Measurements from ENCODE around the gene CDHR4. TPM values are rescaled to one million over a fixed set of nuclear protein-coding genes. Genes with fewer than 3 reads are reported as not detected.

CDHR4 gene
- total and polyA plus RNA-seq, 9 of the 15 experiments (the other 6 are each of a cell fraction or from before 2014, with no cell fraction given), result 0.21 TPM; not detected in 8

DNA sequence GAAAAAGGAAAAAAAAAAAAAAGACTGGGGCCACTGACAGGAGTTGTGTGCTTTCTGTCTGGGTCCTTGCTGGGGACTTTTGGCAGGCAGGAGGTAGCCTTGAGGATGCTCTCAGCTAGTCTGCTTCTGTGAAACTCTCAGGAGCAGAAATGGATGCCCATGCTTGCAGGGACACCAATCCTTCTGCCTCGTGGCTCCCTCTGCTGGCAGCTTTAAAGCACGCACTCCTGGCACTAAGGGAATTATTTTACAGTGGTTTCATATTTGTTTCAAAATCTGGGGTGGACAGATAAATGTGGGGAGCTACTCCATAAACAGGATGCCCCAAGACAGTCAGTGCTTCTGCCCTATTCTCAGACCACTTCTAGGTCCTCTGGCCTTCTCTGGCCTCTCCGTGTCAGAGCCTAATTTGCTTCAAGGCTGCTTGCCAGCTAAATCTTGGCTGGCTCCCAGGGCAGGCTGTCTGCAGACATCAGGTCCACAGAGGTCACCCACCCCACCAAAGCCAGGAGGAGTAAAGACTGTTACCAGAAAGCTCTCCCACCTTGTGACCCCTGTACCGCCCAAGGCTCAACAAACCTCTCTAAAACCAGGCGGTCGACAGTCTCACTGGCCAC lies 39.6 kb upstream of the CDHR4 start (continued):
- TF ChIP-seq, protein P1, sequence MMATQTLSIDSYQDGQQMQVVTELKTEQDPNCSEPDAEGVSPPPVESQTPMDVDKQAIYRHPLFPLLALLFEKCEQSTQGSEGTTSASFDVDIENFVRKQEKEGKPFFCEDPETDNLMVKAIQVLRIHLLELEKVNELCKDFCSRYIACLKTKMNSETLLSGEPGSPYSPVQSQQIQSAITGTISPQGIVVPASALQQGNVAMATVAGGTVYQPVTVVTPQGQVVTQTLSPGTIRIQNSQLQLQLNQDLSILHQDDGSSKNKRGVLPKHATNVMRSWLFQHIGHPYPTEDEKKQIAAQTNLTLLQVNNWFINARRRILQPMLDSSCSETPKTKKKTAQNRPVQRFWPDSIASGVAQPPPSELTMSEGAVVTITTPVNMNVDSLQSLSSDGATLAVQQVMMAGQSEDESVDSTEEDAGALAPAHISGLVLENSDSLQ (IDR thresholded peaks at IDR 0.05), result no peak
- TF ChIP-seq PML (IDR thresholded peaks at IDR 0.05; ENCODE audit: low read length) (no peak), EHMT2 (IDR thresholded peaks at IDR 0.05) (no peak), NR2C2 (CRISPR knock-in tag; IDR thresholded peaks at IDR 0.05) (no peak), NR2C2 (tag; IDR thresholded peaks at IDR 0.05) (no peak), DIDO1 (tag; IDR thresholded peaks at IDR 0.05; ENCODE audit: low read depth) (no peak), MCM2 (IDR thresholded peaks at IDR 0.05; ENCODE audit: low read depth) (no peak), MAFK (IDR thresholded peaks at IDR 0.05; ENCODE audit: low read length) (no peak), SIRT6 (IDR thresholded peaks at IDR 0.05; ENCODE audit: low read depth, low read length) (no peak), YY1 (IDR thresholded peaks at IDR 0.05; ENCODE audit: borderline replicate concordance in 1 of 3, control insufficient read depth in 1 of 3, extremely low read depth in 1 of 3, insufficient read depth in 3 of 3, insufficient read length in 1 of 3, insufficient replicate concordance in 2 of 3, low read depth in 1 of 3, low read length in 2 of 3) (peak in 2 of 3 experiments; percentile 53 to 60), CC2D1A (IDR thresholded peaks at IDR 0.05) (peak; percentile 28; the same call in 1 of the 2 replicates), CHD2 (IDR thresholded peaks at IDR 0.05; ENCODE audit: low read depth, low read length) (no peak), SMAD2 (IDR thresholded peaks at IDR 0.05; ENCODE audit: low read depth, low read length) (no peak), ZFP1 (CRISPR knock-in tag; IDR thresholded peaks at IDR 0.05) (no peak)
- TF ChIP-seq, protein P2, sequence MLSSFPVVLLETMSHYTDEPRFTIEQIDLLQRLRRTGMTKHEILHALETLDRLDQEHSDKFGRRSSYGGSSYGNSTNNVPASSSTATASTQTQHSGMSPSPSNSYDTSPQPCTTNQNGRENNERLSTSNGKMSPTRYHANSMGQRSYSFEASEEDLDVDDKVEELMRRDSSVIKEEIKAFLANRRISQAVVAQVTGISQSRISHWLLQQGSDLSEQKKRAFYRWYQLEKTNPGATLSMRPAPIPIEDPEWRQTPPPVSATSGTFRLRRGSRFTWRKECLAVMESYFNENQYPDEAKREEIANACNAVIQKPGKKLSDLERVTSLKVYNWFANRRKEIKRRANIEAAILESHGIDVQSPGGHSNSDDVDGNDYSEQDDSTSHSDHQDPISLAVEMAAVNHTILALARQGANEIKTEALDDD (IDR thresholded peaks at IDR 0.05), result no peak
- TF ChIP-seq, protein P3, sequence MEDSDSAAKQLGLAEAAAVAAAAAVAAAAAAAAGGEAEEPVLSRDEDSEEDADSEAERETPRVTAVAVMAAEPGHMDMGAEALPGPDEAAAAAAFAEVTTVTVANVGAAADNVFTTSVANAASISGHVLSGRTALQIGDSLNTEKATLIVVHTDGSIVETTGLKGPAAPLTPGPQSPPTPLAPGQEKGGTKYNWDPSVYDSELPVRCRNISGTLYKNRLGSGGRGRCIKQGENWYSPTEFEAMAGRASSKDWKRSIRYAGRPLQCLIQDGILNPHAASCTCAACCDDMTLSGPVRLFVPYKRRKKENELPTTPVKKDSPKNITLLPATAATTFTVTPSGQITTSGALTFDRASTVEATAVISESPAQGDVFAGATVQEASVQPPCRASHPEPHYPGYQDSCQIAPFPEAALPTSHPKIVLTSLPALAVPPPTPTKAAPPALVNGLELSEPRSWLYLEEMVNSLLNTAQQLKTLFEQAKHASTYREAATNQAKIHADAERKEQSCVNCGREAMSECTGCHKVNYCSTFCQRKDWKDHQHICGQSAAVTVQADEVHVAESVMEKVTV (CRISPR knock-in tag; IDR thresholded peaks at IDR 0.05), result peak; percentile 78
- TF ChIP-seq, protein P4, sequence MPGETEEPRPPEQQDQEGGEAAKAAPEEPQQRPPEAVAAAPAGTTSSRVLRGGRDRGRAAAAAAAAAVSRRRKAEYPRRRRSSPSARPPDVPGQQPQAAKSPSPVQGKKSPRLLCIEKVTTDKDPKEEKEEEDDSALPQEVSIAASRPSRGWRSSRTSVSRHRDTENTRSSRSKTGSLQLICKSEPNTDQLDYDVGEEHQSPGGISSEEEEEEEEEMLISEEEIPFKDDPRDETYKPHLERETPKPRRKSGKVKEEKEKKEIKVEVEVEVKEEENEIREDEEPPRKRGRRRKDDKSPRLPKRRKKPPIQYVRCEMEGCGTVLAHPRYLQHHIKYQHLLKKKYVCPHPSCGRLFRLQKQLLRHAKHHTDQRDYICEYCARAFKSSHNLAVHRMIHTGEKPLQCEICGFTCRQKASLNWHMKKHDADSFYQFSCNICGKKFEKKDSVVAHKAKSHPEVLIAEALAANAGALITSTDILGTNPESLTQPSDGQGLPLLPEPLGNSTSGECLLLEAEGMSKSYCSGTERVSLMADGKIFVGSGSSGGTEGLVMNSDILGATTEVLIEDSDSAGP (CRISPR knock-in tag; IDR thresholded peaks at IDR 0.05), result no peak
- TF ChIP-seq, protein P5, sequence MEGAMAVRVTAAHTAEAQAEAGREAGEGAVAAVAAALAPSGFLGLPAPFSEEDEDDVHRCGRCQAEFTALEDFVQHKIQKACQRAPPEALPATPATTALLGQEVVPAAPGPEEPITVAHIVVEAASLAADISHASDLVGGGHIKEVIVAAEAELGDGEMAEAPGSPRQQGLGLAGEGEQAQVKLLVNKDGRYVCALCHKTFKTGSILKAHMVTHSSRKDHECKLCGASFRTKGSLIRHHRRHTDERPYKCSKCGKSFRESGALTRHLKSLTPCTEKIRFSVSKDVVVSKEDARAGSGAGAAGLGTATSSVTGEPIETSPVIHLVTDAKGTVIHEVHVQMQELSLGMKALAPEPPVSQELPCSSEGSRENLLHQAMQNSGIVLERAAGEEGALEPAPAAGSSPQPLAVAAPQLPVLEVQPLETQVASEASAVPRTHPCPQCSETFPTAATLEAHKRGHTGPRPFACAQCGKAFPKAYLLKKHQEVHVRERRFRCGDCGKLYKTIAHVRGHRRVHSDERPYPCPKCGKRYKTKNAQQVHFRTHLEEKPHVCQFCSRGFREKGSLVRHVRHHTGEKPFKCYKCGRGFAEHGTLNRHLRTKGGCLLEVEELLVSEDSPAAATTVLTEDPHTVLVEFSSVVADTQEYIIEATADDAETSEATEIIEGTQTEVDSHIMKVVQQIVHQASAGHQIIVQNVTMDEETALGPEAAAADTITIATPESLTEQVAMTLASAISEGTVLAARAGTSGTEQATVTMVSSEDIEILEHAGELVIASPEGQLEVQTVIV (CRISPR knock-in tag; IDR thresholded peaks at IDR 0.05; ENCODE audit: borderline replicate concordance), result no peak
